MM.1S (cell line): ENCODE data around the gene TPD52L1.

Experiments used
- EZH2 ChIP-seq: fragments of 300-600 bp; sonication (generic); optimal IDR thresholded peaks from 2 replicates; pipeline ENCODE3; 2017; ENCODE audit warnings: low read depth, mild to moderate bottlenecking, antibody characterized with exemption, low read length, mixed read lengths
- EZH2phosphoT487 ChIP-seq: fragments of 300-600 bp; sonication (generic); IDR thresholded peaks from 2 replicates; pipeline ENCODE4 v1.6.1; 2018; ENCODE audit warnings: antibody characterized with exemption, low read length
- TF ChIP-seq, protein P1 (sequence below): fragments of 300-600 bp; sonication (generic); IDR thresholded peaks from 2 replicates; pipeline ENCODE4 v1.5.1; 2016; ENCODE audit warnings: antibody characterized with exemption, low read length, mixed read lengths

DNA sequence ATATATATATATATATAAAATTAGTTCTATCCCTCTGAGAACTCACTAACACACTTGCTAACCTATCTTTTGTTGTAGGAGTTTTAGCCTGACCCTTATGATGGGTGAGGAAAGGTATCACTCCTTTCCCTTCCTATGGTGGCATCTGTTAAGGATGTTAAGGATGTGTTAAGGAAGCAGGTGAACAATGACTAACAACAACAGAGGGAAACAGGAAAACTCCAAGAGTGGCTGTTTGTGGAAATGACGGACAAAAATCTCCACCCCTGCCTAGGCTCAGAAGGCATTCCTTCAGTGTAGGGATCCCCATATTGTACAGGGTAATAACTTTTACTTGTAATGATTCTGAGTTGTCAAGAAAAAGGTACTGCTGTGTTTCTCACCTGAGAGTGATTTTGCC is 8.8 kb upstream of the TPD52L1 start:
- TF ChIP-seq, protein P1, sequence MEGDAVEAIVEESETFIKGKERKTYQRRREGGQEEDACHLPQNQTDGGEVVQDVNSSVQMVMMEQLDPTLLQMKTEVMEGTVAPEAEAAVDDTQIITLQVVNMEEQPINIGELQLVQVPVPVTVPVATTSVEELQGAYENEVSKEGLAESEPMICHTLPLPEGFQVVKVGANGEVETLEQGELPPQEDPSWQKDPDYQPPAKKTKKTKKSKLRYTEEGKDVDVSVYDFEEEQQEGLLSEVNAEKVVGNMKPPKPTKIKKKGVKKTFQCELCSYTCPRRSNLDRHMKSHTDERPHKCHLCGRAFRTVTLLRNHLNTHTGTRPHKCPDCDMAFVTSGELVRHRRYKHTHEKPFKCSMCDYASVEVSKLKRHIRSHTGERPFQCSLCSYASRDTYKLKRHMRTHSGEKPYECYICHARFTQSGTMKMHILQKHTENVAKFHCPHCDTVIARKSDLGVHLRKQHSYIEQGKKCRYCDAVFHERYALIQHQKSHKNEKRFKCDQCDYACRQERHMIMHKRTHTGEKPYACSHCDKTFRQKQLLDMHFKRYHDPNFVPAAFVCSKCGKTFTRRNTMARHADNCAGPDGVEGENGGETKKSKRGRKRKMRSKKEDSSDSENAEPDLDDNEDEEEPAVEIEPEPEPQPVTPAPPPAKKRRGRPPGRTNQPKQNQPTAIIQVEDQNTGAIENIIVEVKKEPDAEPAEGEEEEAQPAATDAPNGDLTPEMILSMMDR: no peak
- no peak for TF ChIP-seq EZH2phosphoT487
- TF ChIP-seq EZH2: no peak
